DMS 273 (cell line): ENCODE measurements around the gene ATP23.

Source experiments
- DNase-seq: peaks from one replicate; lab custom pipeline; 2025; ENCODE audit not compliant: unreplicated experiment; lab: John Stamatoyannopoulos, UW

ATP23 gene

DNA sequence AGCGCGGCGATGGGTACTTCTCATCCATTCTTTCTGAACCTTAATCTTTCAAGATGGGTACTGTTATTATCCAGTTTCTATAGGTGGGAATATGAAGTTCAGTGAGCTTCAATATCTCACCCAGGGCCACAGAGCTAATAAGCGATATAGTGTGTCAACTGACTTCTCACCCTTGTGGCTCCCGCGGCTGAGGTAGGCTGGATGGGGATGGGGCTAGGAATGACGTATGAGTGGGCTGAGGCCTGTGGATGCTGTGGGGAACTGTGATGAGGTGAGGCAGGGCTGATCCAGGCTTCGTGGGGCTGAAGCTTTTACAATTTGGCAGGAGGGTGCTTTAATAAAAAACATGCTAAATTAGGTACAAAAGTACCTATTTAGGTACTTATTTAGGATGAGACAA is 32.9 kb upstream of the ATP23 start:
- no peak for DNase-seq

DNA sequence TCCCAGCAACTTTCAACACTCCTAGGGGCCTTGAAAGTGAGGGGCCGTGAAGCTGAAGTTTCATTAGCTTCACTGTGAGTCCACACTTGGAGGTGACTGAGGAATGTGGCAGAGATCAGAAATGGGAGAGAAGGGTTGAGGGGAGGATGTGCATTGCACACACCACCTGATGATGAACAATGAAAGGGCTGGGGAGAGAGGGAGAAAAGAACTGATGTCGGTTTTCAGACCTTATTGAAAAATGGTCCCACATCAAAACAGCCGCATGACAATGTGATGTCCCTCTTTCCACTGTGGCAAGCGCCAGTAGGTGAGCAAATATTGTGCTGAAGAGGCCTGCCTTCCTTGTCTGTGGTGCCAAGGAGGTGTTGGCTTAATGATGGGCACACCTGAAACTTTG is 32.3 kb upstream of the ATP23 start:
- no peak for DNase-seq

DNA sequence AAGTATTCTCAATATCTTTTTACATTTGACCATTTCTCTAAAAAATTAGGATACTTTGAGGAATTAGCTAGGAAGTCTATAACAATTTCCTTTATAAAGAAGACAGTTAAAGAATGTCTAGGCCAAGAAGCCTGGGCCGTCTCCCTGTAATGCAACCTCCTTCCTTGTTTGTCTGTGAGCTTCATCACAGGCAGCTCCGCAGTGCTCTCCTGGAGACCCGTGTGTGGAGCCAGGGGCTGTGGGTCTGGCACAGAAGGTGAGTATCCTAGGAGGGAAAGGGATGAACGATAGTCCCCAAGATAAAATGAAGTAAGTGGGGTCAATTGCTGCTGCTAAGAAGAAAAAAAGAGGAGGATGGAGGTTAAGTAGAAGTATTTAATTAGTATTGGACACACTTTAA is 31.8 kb upstream of the ATP23 start:
- no peak for DNase-seq

DNA sequence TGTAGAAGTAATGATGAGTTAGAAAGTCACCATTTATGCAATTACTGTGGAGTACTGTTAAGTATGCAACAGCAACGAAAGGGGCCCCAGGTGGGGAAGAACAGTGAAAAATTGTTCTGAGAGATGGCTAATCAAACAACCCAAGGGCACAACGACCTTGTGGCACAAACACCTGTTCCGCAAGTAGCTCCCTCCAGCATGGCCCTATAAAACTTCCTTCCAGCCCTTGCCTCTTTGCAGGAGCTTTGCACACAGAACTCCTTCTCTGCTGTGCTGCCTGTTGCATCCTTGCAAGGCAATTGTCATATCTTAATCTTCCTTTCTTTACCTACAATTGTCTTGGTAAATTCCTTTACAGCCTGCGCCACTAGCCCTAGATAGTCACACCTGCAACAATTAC is 23.2 kb upstream of the ATP23 start:
- DNase-seq = no peak

DNA sequence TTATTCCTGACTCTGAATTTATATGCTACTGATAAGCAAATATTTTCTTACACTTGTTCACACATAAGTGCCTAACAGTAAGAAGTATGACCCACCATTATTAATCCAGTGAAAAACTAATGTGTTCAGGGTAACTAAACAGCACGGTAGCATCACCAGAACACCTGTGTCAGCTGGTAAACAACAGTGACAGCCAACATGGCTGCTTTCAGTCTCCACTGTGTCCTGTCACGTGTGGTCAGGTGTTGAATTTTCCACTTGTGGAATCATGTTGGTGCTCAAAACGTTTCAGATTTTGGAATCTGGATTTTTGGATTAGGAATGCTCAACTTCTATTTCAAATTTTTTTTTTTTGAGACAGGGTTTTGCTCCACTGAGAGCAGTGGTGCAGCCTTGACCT is 14.3 kb upstream of the ATP23 start:
- no peak for DNase-seq

DNA sequence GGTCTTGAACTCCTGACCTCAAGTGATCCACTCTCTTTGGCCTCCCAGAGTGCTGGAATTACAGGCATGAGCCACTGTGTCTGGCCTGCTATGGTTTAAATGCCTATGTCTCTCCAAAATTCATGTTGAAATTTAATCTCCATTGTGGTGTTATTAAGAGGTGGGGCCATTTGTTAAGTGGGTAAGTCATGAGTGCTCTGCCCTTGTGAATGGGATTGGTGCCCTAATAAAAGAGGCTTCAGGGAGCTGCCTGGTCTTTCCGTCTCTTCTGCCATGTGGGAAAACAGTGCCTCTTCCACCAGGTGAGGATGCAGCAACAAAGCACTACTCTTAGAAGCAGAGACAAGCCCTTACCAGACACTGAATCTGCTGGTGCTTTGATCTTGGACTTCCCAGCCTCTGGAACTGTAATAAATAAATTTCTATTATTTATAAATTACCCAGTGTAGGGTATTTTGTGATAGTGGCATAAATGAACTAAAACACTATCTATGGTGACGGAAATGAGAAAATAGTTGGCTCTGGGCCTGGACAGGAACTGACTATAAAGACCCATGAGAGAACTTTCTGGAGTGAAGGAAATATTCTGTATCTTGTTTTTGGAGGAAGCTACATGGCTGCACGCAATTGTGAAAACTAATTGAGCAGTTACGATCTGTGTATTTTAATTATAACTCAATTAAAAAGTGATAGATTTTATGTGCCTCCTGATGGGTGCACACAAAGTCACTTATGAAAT is 12.1 kb upstream of the ATP23 start:
- DNase-seq = no peak

DNA sequence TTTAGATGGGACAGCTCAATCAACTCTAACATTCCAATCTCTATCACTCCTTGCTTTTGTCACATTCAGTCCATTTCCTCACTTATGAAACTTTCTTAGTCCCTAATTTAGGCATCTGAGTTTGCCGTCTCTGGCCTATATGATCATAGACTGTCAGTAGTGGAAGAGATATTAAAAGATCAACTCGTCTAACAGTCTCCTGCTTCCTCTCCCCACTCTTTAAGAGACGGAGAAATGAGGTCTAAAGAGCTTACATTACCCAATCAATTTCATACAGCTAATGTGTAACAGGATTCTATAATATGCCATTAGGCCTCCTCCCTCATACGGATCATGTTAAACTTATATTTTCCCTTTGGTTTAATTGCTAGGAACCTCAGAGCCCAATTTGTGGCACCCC is 6.5 kb upstream of the ATP23 start:
- DNase-seq = no peak

DNA sequence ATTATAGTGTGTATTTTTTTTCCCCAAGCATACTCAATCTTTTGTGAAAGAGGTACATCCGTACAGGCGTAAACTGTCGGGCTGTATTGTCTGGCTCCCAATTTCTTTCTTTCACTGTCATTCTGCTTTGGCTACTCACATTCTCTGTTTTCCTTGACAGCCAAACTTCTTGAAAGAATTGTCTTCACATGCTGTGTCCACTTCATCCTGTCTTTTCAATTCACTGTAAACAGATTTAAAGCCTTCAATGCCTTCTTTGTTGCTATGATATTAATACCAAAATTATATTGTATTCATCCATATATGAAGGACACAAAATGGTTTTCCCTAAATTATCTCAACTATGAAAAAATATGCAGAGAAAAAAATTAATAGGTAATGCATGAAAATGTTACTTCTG is 6.0 kb upstream of the ATP23 start:
- no peak for DNase-seq

DNA sequence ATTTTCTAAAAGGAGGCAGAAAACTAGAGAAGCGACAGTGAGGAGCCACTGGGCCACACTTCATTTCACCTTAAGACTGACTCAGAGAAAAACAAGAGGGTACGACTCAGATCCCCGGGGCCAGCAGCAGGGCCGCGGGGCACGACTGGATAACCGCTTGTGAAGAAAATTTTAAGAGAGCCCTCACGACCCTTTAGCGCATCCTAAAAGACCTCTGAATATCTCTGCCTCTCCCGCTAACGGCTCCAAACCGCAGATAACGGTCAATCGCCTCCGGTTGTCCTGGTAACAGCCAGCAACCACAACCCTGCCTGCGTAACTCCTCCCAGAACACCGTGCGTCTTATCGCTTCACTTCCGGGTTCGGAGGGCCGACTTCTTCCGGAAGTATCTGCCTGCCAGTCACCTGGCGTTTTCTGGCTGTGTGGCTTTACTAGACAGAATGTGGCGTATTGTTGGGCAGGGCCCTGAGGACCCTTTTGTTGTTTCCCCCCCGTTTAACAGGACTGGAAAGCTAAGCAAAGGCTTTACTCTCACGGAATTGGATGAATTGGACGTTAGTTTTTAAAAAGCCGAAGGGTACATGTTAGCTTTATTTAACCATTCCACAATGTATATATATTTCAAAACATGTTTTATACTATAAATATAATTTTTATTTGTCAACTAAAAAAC is 5.4 kb upstream of the ATP23 start:
- DNase-seq = peak; percentile 95

DNA sequence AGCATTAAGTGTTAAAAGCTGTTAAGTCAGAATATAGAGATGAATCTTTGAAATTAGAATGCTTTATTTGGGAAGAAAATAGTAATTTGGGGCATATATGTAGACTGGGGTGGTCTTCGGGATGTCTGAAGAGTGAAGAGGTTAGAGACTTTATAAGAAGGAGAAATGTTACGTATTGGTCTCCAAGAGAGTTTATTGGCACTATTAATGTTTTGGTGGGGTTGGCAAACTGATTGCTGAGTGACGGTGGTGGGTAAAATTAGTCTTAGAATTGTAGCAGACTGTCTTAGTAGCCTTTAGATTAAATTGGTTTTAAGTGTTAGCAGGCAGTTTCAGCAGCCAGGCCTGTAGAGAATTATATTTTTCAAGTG is 4.9 kb upstream of the ATP23 start:
- no peak for DNase-seq

DNA sequence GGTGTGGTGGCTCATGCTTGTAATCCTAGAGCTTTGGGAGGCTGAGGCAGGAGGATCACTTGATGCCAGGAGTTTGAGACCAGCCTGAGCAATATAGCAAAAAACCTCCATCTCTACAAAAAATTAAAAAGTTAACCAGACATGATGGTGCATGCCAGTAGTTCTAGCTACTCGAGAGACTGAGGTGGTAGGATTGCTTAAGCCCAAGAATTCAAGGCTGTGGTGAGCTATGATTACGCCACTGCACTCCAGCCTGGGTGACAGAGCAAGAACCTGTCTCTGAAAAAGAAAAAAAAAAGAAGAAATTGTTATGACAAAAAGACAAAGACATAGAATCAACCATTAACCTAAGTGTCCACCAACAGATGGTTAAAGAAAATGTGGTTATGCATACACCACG is 2.1 kb upstream of the ATP23 start:
- no peak for DNase-seq

DNA sequence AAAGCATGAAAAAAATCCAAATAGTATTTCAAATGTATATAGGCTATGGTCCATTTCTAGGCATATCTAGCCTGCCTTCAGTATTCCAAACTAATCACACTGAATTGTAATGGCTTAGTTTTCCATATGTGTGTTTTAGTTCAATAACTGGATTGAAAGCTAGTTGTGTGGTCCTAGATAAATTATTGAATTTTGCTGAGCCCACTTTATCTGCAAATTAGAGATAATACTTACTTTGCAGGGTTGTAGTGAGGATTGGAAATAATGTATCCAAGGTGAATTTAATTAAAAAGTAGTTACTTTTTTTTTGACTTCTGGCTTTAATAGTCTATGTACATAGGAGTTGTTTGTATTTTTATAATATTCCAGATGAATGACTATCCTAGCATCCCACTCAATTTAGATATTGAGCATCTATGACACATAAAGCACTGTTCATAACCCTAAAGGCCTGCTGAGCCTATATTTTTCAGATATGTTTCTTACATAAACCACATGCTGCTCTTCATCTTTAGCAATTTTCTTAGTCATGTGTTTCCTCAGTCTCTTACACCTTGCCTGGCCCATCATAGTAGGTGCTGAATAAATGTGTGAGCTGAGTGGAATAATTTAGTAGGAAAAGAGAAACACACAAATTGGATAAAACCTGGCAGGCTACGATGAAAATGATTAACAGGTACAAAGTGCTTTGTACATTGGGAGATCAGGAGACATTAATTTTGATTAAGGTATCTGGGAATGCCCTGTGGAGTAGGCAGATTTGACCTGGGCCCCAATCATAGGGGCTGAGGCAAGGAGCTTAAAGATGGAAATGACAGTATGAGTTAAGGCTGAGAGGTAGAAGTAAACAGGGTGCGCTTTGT is 1.1 kb upstream of the ATP23 start:
- no peak for DNase-seq

DNA sequence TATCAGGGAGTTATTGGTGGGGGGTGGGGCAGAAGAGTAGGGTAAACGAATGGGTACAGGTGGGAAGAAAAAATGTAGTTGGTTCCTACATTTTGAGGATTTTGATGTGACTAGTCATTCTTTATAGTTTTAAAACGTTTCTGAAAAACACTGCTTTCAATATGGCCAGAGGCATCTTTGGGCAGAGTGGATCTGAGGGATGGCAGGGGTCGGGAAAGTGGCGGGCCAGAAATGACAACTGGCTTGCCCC is 527 bp upstream of the ATP23 start:
- DNase-seq = no peak

DNA sequence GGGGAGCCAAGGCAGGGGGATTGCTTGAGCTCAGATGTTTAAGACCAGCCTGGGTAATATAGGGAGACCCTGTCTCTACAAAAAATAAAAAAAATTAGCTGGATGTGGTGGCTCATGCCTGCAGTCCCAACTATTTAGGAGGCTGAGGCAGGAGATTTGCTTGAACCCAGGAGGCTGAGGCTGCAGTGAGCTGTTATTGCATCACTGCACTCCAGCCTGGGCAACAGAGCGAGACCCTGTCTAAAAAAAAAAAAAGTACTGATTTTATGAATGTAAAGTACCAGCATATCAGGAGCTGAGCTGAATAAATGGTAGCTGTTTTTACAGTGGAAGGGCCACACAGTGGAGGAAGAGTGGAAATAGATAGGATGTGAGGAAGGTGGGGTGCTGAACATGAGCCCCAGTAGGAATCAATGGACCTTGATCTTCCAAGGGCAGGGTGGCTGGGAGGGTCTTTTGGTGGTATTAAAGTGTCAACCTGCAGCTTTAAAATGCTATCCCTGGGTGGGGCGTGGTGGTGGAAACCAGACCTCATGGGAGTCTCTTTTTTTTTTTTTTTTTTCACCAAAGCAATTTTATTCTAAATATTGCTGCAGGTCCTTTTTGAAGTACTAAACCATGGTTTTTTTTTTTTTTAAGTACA is 2.2 kb downstream of the ATP23 start:
- no peak for DNase-seq

DNA sequence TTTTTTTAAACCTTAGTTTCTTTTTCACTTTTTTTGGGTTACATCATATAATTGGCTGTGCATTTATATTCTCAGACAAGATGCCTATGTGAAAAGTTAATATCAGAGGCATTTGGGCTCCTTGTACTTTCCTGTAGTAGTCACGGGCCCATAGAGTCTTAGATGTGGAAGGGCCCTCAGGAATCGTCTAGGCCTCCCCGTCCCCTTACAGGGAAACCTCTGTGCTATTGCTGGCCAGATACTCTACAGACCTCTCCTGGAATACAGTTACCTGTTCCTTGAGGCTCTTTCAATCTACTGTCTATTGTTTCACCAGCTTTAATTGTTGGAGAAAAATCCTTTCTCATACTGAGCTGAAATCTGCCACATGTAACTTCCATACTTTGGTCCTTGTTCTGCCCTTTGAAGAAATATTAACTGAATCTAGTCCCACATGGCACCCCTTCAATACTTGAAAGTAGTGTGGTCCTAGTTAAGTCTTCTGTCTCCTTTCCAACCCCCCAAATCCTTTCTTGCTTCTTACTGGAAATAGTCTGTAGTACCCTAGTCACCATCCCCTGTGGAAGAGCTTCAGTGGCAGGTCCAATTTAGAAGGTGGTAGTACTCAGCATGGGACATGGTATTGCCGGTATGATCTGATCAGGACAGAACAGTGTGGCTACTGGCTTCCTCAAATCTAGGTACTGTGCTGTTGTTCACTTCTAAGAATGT is 3.1 kb downstream of the ATP23 start:
- no peak for DNase-seq

DNA sequence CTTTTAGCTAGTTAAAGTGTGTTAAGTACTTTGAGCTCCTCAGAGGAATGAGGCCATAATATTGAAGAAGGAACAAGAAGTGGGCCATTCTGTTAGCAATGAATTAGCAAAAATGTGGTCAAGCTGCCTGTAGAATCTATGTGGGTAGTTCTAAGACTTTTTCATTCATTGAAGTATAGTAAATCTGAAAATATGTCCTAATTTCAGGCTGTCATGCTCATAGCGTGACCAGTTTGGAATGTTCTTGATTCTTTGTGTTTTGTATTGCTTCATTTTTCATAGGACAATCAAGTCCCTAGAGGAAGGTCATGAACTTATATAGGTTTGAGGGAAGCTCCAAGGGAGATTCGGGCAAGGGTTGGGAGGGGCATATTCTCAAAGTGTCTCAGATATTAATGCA is 11.4 kb downstream of the ATP23 start:
- no peak for DNase-seq

DNA sequence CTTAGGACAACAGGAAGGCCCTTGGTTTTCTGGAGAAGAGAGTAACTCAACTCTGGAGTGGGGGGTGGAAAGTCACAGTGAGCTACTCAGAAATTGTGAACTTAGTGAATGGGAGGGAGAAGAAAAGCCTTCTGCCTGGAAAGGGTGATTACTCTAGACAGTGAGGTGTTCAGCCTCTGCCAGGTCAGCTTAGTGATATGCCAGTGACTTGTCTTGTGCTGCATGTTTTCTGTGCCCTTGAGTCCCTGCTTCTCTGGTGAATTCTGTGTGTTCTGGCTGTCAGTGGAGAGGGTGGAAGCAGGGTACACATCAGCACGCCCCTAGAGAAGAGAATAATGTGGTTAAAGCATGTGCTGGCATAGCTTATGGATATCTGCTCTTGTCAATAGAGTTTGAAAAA is 13.4 kb downstream of the ATP23 start:
- no peak for DNase-seq

DNA sequence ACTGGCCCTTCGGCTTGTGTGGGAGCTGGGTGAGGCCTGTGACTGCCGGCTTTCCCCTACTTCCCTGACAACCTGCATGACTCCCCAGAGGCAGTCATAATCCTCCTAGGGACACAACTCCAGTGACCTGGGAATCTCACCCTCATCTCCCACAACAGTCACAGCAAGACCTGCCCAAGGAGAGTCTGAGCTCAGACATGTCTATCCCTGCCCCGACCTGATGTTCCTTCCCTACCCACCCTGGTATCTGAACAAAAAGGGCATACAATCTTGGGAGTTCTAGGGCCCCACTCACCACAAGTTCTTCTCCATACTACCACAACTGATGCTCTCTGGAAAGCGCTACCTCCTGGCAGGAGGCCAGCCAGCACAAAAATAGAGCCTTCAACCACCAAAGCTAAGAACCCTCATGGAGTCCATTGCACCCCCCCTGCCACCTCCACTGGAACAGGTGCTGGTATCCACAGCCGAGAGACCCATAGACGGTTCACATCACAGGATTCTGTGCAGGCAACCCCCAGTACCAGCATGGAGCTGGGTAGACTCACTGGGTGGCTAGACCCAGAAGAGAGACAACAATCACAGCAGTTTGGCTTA is 16.8 kb downstream of the ATP23 start:
- DNase-seq = no peak

DNA sequence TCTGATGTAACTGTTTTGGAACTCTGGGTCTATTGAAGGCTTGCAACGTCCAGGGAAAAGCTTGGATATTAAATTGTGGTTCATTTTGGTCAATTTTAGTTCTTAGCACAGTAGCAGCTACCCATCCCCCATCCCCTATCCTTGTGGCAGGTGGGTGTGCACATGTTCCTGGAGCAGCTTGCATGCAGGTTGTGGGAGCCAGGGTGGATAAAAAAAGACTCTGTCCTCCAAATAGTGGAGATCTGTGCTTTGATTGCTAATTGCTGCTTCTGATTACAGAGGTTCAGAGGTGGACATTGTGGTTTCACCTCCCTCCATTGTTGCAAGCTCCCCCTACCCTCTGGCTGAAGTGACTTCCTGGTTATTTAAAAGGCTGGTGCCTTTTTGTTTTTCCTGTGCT is 23.1 kb downstream of the ATP23 start:
- DNase-seq = no peak

DNA sequence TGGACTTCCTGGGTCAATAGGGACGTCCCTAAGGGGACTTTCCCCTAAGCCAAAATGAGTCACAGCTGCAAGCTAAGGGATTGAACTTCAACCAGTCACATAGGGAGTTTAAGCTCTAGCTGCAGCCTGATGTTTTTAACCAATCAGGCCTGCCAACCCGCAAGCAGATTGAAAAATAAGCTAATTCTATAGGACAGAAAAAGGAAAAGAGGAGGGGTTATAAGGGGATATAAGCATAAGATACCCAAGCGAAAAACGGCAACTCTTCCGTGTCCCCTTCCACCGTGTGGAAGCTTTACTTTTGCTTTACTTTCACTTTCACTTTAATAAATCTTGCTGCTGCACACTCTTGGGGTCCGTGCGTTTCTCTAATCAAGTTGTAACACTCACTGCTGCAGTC is 24.4 kb downstream of the ATP23 start:
- DNase-seq = no peak

DNA sequence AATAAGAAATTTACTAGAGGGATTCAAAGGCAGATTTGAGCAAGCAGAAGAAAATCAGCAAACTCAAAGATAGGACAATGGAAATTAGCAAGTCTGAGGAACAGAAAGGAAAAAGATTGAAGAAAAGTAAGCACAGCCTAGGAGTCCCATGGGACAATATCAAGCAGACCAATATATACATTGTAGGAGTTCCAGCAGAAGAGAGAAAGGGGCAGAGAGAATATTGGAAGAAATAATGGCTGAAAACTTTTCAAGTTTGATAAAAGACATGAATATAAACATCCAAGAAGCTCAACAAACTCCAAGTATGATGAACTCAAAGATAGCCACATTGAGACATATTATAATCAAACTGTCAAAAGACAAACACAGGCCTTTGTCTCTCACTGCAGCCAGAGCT is 25.2 kb downstream of the ATP23 start:
- no peak for DNase-seq
